NCI-H1930 (cell line): ENCODE data around the gene MSGN1.

Experiments used
- DNase-seq, 2 experiments: peaks; one replicate each; lab custom pipeline; 2025; lab: John Stamatoyannopoulos, UW

MSGN1 gene

DNA sequence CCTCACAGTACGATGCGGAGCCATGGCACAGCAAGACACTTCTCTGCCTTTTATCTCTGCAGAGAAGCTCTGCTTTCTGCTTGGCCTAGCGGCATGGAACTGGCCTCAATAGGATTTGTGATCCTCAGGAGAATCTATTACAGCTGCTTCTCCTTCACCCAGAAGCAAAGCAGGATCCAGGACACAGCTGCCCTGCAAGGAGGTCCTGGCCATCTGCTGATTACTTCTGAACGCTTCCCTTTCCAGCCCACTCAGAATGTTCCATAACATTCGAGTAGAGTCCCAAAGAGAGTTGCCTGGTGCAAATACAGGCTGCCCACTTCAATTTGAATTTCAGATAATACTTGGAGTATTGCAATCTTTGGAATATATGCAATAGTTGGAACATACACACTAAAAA lies 33.0 kb downstream of the MSGN1 start:
- DNase-seq: no peak

DNA sequence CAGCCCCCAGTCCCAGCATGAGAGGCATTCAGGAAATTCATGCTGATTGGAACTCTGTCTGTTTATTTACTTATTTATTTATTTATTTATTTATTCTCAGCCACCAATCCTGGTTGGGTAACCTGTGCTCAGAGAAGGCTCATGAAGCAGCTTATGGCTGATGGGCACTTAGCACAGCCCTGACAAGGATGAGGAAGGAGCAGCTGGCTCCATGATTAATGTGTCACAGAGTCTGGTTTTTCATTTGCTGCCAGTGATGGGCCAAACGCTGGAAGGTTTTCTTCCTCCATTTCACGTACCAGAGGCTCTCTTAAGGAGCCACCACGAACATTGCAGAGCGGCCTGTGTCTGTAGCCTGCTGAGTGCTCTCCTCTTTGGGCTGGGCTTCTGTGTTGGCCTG lies 33.9 kb downstream of the MSGN1 start:
- DNase-seq: no peak

DNA sequence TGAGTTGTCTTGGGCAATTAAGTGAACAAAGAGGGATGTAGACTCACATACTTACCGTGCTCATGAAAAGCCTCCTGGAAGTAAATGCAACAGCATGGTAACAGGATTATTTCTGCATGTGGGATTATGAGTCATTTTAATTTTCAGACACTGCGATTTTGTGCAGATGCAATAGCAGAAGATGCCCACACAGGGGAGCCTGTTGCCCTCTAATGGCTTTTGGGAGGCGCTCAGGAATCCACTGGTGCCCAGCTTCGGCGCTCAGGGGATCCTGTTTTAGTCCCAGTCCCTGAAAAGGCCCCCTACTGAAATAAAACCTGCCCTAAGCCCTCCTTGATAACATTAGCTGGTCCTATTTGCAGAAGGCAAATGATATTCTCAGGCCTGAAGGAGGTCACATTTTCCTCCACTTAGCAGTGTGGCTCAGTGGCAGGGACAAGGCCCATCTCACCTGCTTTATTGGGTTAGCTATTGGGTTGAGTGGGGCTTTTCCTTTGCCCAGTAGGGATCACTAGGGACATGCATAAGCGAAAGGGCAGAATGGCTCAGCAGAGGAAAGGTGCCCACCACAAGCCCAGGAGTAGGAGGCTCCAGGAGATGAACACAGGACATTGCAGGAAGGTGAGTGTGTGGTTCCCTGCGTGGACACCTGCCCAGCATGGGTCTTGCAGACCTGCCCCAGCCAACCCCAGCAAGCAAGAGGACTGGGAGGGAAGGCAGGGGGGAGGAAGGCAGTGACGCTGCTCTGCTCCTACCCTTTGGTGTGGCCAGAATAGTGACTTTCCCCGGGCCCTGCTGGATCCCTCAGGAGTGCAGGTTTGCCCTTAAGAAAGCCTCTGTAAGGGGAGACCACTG lies 35.7 kb downstream of the MSGN1 start:
- peak in 1 of 2 experiments; percentile 35 for DNase-seq

DNA sequence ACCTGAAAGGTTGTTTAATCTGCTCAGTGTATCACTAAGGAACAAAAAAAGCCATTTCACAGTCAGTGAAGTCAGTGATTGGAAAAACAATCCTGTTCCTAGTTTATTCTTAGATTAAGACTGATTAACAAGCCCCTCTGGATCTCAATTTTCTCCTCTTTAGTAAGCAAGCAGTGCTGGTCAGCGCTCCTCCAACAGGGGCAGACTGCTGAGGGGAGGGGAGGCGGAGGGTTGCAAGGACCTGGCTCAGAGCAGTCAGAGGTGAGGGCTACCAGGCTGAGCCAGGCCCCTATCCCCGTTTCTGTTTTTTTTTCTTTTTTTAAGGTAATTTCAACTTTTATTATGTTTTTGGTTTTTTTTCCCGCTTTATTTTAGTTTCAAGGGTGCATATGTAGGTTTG lies 37.5 kb downstream of the MSGN1 start:
- DNase-seq: no peak

DNA sequence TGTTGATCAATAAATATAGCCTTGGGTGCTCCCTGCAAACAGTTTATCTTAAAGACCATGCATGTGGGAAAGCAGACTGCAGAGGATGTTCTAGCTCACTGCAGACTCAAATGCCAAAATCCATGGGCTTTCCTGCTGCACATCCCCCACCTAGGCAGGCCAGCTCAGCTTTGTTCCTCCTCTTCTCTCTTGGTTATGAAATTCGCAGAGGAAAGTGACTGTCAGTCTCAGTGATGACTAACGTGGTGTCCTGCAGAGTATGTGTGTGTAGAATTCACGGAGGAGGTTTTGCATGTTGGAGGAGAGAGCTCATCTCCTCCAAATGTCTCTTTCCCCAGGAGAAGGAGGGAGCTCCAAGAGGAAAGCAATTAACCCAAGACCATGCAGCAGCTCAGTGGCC lies 40.8 kb downstream of the MSGN1 start:
- DNase-seq: no peak

DNA sequence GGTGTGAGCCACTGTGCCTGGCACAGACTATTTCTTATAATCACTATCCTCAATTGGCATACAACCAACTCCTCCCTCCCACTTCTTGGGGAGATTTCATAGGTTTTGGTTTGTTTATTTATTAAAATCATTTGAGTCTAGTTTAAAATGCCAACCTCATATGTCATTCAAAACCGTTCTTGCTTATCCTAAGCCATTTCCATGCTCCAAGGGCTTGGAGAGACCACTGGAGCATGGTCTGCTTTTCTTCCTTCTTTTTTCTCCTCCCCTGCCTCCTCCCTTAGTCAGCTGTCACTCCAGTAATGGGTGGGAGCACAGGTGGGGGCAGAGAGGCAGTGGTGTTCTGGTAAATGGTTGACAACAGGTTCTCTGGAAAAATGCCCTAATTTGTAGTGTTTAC lies 41.8 kb downstream of the MSGN1 start:
- no peak for DNase-seq

DNA sequence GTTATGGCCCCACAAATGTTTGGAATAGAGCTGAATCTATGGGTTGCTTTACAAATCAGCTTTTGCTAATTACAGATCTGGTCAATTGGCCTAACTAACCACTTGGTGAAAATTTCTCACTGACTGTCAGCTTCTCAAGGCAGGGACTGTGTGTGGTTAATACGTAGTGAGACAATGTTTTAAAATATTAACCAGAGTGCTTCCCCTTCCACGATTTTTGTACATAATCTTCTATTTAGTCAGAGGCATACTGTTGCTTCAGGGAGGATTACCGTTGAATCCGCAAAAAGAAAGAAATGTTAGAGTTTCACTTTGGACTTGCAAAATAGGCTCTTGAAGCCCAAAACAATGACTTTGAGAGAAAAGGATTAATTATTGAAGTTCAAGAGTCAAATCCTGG lies 47.3 kb downstream of the MSGN1 start:
- no peak for DNase-seq

DNA sequence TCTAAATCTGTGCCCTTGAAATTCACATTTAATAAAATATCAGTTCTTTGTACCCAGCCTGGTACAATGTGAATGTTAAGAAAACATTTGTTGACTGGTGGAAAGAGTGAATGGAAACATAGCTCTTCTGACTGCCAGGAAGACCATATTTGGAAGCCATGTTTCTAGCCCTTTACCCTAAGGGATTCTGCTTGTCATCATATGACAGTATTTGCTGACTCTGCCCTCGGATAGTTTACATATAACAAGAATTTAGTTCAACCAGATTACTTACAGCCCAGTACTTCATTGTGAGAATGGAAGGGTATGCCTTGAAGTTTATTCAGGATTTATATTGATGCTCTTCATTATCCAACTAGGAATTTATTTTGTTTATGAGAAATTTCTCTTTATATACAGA lies 48.4 kb downstream of the MSGN1 start:
- DNase-seq: no peak

DNA sequence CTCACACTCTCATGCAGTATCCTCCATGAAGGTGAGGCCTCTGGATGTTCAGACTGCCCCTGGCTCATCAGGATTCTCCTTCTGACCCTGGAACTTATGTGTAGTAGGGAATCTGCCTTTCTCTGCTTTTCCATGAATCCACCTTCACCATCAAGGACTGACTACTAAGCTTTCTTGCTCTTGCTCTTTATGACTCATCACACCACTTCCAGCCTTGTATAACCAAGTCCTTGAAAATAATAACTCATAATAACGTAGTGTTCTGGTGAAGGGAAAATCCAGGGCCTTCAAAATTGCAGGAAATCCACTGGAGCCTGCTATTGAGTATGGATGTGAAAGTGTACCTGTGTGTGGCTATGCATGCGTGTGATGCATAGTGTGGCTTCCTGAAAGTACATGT lies 50.9 kb downstream of the MSGN1 start:
- no peak for DNase-seq
